H9 (cell line): ENCODE measurements around the gene TMEM120B. TPM values are rescaled to one million over a fixed set of nuclear protein-coding genes. Genes with fewer than 3 reads are reported as not detected.

Experiments
- DNase-seq: peaks from one replicate; pipeline ENCODE4 v3.0.0-alpha.2; 2017
- H2AFZ ChIP-seq: one replicate; pipeline ENCODE4 v1.6.1; 2013; ENCODE audit warnings: mild to moderate bottlenecking, low read length, control low read depth, moderate library complexity
- H2AK5ac ChIP-seq: 2 replicates; pipeline ENCODE4 v1.6.1; 2013; ENCODE audit warnings: low read length, control low read depth, mixed read lengths; ENCODE audit not compliant: insufficient read length
- H2BK120ac ChIP-seq: one replicate; pipeline ENCODE4 v1.6.1; 2013; ENCODE audit warnings: low read depth, mild to moderate bottlenecking, low read length, control low read depth, inconsistent platforms; ENCODE audit not compliant: poor library complexity, severe bottlenecking
- H2BK12ac ChIP-seq: 2 replicates; pipeline ENCODE4 v1.6.1; 2013; ENCODE audit warnings: low read length, control low read depth, mixed read lengths, low read depth; ENCODE audit not compliant: insufficient read length
- H2BK15ac ChIP-seq: 2 replicates; pipeline ENCODE4 v1.6.1; 2013; ENCODE audit warnings: low read depth, low read length, control low read depth
- H2BK20ac ChIP-seq: one replicate; pipeline ENCODE4 v1.6.1; 2013; ENCODE audit warnings: low read depth, mild to moderate bottlenecking, low read length, control low read depth, inconsistent platforms; ENCODE audit not compliant: poor library complexity, severe bottlenecking
- H2BK5ac ChIP-seq: 2 replicates; pipeline ENCODE4 v1.6.1; 2013; ENCODE audit warnings: low read length, control low read depth, mixed read lengths; ENCODE audit not compliant: insufficient read length
- H3K14ac ChIP-seq: 2 replicates; pipeline ENCODE4 v1.6.1; 2013; ENCODE audit warnings: low read length, control low read depth; ENCODE audit not compliant: insufficient read depth
- H3K18ac ChIP-seq: 2 replicates; pipeline ENCODE4 v1.6.1; 2013; ENCODE audit warnings: low read depth, mild to moderate bottlenecking, mixed read lengths, low read length, control low read depth; ENCODE audit not compliant: insufficient read length
- H3K23ac ChIP-seq: 2 replicates; pipeline ENCODE4 v1.6.1; 2013; ENCODE audit warnings: low read length, control low read depth, mixed read lengths, low read depth; ENCODE audit not compliant: insufficient read length
- H3K23me2 ChIP-seq: 2 replicates; pipeline ENCODE4 v1.6.1; 2013; ENCODE audit warnings: low read depth, mild to moderate bottlenecking, mixed read lengths, low read length, control low read depth; ENCODE audit not compliant: insufficient read length, poor library complexity, severe bottlenecking
- H3K27ac ChIP-seq: 2 replicates; pipeline ENCODE4 v1.5.1; 2013; ENCODE audit warnings: low read length, control low read depth, mixed read lengths, low read depth; ENCODE audit not compliant: insufficient read length
- H3K27me3 ChIP-seq: 2 replicates; pipeline ENCODE4 v1.6.1; 2013; ENCODE audit warnings: low read length, control low read depth, inconsistent platforms; ENCODE audit not compliant: insufficient read depth
- H3K4ac ChIP-seq: 2 replicates; pipeline ENCODE4 v1.6.1; 2013; ENCODE audit warnings: low read depth, mild to moderate bottlenecking, control low read depth, inconsistent platforms, low read length, moderate library complexity
- H3K4me1 ChIP-seq: 2 replicates; pipeline ENCODE4 v1.6.1; 2013; ENCODE audit warnings: low read length, control low read depth, inconsistent platforms; ENCODE audit not compliant: insufficient read depth
- H3K4me2 ChIP-seq: 2 replicates; pipeline ENCODE4 v1.6.1; 2013; ENCODE audit warnings: low read length, control low read depth, mixed read lengths; ENCODE audit not compliant: insufficient read length, insufficient read depth
- H3K56ac ChIP-seq: 2 replicates; pipeline ENCODE4 v1.6.1; 2013; ENCODE audit warnings: low read depth, mild to moderate bottlenecking, mixed read lengths, low read length, control low read depth; ENCODE audit not compliant: insufficient read length
- H3K79me1 ChIP-seq: 2 replicates; pipeline ENCODE4 v1.6.1; 2013; ENCODE audit warnings: low read depth, mild to moderate bottlenecking, moderate library complexity, low read length, control low read depth, inconsistent platforms; ENCODE audit not compliant: insufficient read depth, poor library complexity, severe bottlenecking
- H3K79me2 ChIP-seq: 2 replicates; pipeline ENCODE4 v1.6.1; 2013; ENCODE audit warnings: low read length, control low read depth, inconsistent platforms; ENCODE audit not compliant: insufficient read depth
- H3K9ac ChIP-seq: 2 replicates; pipeline ENCODE4 v1.6.1; 2013; ENCODE audit warnings: low read length, control low read depth, mixed read lengths; ENCODE audit not compliant: insufficient read length; ENCODE audit errors: extremely low read depth
- H3K9me3 ChIP-seq: one replicate; pipeline ENCODE4 v1.6.1; 2013; ENCODE audit warnings: low read depth, low read length, inconsistent platforms; ENCODE audit not compliant: control insufficient read depth
- H3T11ph ChIP-seq: one replicate; pipeline ENCODE4 v1.6.1; 2013; ENCODE audit warnings: mild to moderate bottlenecking, low read length, control low read depth, inconsistent platforms
- H4K20me1 ChIP-seq: one replicate; pipeline ENCODE4 v1.6.1; 2013; ENCODE audit not compliant: control insufficient read depth, insufficient read length, insufficient read depth
- H4K5ac ChIP-seq: 2 replicates; pipeline ENCODE4 v1.6.1; 2013; ENCODE audit warnings: low read depth, mild to moderate bottlenecking, mixed read lengths, low read length, control low read depth; ENCODE audit not compliant: insufficient read length
- H4K8ac ChIP-seq: replicated peaks from 2 replicates; pipeline ENCODE4 v1.6.1; 2013; ENCODE audit warnings: low read length, control low read depth, mixed read lengths, low read depth; ENCODE audit not compliant: insufficient read length
- H4K91ac ChIP-seq: 2 replicates; pipeline ENCODE4 v1.6.1; 2013; ENCODE audit warnings: low read depth, mild to moderate bottlenecking, moderate library complexity, mixed read lengths, low read length, control low read depth; ENCODE audit not compliant: insufficient read length
- H3K27ac Mint-ChIP-seq, 3 experiments: 2 replicates in 2 of 3; 3 replicates in 1 of 3; pipeline ENCODE4 v1.8.0; 2020 to 2021; ENCODE audit warnings: mixed read lengths in 3 of 3, mild to moderate bottlenecking in 1 of 3, moderate library complexity in 1 of 3
- H3K27me3 Mint-ChIP-seq: 2 replicates; pipeline ENCODE4 v1.8.0; 2021; ENCODE audit warnings: low read depth, mild to moderate bottlenecking, moderate library complexity, mixed read lengths
- H3K36me3 Mint-ChIP-seq, 3 experiments: 2 replicates in 2 of 3; 3 replicates in 1 of 3; pipeline ENCODE4 v1.8.0; 2020 to 2021; ENCODE audit warnings: low read depth in 3 of 3, mixed read lengths in 3 of 3; ENCODE audit not compliant: insufficient read depth in 1 of 3
- H3K4me1 Mint-ChIP-seq, 2 experiments: 2 replicates each; pipeline ENCODE4 v1.8.0; 2020; ENCODE audit warnings: mixed read lengths in 2 of 2
- H3K4me3 Mint-ChIP-seq, 2 experiments: 2 replicates in 1 of 2; 3 replicates in 1 of 2; pipeline ENCODE4 v1.8.0; 2020 to 2021; ENCODE audit warnings: mild to moderate bottlenecking in 2 of 2, mixed read lengths in 2 of 2, moderate library complexity in 1 of 2
- H3K9me3 Mint-ChIP-seq, 2 experiments: 2 replicates in 1 of 2; 3 replicates in 1 of 2; pipeline ENCODE4 v1.8.0; 2020; ENCODE audit warnings: mild to moderate bottlenecking in 2 of 2, mixed read lengths in 2 of 2, moderate library complexity in 1 of 2
- WGBS: extraction: QIAGEN DNeasy Blood & Tissue Kit; methylation state at CpG from one replicate; pipeline ENCODE4 v1.1.7; 2013; ENCODE audit warnings: missing lambda C conversion rate, low lambda C conversion rate, mixed read lengths; ENCODE audit not compliant: insufficient read length; ENCODE audit errors: extremely low coverage; 5-methylcytosine and 5-hydroxymethylcytosine counted together
- total RNA-seq: library from RNA; stranded (reverse); gene quantifications from 2 replicates; pipeline ENCODE4 v1.2.1, GENCODE V29; 2021
- TF ChIP-seq, protein P1 (sequence below): fragments of 200-600 bp; sonication (generic); conservative IDR thresholded peaks from 3 replicates; pipeline ENCODE4 v1.8.0; 2021; ENCODE audit warnings: antibody characterized with exemption, mild to moderate bottlenecking

TMEM120B gene
- total RNA-seq, 1 experiment from 2014 or later: 25.8 TPM

DNA sequence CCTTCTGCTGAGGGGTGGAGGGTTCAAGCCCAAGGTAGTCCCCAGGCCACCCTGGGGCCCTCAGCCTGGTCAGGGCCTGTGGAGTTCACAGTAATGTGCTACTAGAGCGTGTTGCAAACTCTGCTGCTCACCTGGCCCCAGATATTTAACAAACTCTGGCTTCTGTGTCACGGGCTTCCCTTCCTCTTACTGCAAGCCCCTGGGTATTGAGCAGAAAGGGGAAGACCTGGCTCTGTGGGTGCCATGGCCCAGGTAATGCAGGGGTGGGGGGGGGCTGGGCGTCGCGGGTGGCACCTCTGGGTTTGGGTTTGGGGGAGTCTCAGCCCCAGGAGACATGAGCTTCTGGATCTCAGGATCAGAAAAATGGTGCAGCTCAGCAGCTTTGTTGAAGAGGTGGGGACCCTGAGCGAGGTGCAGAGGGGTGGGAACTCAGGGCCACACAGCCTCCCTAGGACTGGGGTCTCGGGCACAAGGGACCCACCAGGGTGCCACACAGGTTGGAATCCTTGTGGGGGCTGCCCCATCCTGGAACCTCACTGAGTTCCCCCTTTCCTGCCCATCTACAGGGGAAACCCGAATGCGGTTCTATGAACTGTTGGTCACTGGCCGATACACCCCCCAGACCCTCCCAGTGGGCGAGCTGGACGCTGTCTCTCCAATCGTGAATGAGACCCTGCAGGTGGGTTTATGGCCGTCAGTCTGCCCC is 95.2 kb downstream of the TMEM120B start:
- Histone ChIP-seq H2AFZ (no peak overlapping the region), H3K27ac (no peak overlapping the region), H3K23ac (no peak overlapping the region), H3T11ph (no peak overlapping the region), H3K23me2 (peaks cover 12% of the 10 kb centered on the region), H4K20me1 (no peaks in the 10 kb centered on the region), H3K18ac (no peak overlapping the region), H4K8ac (no peak overlapping the region), H2BK5ac (no peak overlapping the region), H3K4ac (no peak overlapping the region), H3K4me2 (no peak overlapping the region), H3K9me3 (no peaks in the 10 kb centered on the region), H3K14ac (no peak overlapping the region), H4K91ac (no peak overlapping the region), H2BK120ac (no peak overlapping the region), H3K27me3 (no peaks in the 10 kb centered on the region), H2AK5ac (no peak overlapping the region), H2BK12ac (no peak overlapping the region), H3K56ac (no peak overlapping the region), H3K79me1 (no peaks in the 10 kb centered on the region), H2BK20ac (no peak overlapping the region), H2BK15ac (no peak overlapping the region), H3K79me2 (no peaks in the 10 kb centered on the region), H4K5ac (no peak overlapping the region), H3K9ac (no peak overlapping the region), H3K4me1 (peaks cover 2% of the 10 kb centered on the region; the same call in 1 of the 2 replicates)
- no peaks in the 10 kb centered on the region; the same call in 1 of the 2 replicates for H3K27me3 Mint-ChIP-seq
- H3K9me3 Mint-ChIP-seq: no peaks in the 10 kb centered on the region; a peak in 1 of 5 replicates
- no CpG with 5 or more reads among the region's 14 CpGs for WGBS
- DNase-seq: no peak
- no peak overlapping the region; a peak in 1 of 7 replicates for H3K27ac Mint-ChIP-seq
- H3K4me3 Mint-ChIP-seq: no peak overlapping the region; a peak in 1 of 5 replicates
- H3K36me3 Mint-ChIP-seq: peaks cover 14 to 42% (median 31%) of the 10 kb centered on the region in 3 experiments
- H3K4me1 Mint-ChIP-seq: peaks cover 26 to 34% of the 10 kb centered on the region in 2 experiments
- TF ChIP-seq, protein P1, sequence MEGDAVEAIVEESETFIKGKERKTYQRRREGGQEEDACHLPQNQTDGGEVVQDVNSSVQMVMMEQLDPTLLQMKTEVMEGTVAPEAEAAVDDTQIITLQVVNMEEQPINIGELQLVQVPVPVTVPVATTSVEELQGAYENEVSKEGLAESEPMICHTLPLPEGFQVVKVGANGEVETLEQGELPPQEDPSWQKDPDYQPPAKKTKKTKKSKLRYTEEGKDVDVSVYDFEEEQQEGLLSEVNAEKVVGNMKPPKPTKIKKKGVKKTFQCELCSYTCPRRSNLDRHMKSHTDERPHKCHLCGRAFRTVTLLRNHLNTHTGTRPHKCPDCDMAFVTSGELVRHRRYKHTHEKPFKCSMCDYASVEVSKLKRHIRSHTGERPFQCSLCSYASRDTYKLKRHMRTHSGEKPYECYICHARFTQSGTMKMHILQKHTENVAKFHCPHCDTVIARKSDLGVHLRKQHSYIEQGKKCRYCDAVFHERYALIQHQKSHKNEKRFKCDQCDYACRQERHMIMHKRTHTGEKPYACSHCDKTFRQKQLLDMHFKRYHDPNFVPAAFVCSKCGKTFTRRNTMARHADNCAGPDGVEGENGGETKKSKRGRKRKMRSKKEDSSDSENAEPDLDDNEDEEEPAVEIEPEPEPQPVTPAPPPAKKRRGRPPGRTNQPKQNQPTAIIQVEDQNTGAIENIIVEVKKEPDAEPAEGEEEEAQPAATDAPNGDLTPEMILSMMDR: no peak
